HepG2 (cell line): ENCODE data around the gene TH. TPM values are rescaled to one million over a fixed set of nuclear protein-coding genes. Genes with fewer than 3 reads are reported as not detected.

Source experiments
- polyA plus RNA-seq, 8 experiments: library from polyadenylated mRNA; depleted of rRNA in 3 of 8; stranded (reverse) in 7 of 8; unstranded in 1 of 8; fragments of >200 nt; fragmentation: Illumina TruSeq in 4 of 8; extraction: Trizol in 4 of 8; gene quantifications; 2 replicates each; pipeline versions ENCODE4 v1.2.1 to v1.2.3, GENCODE V29; 2011 to 2016; ENCODE audit warnings: low read depth in 4 of 8, missing spikeins in 1 of 8, mixed read lengths in 1 of 8; ENCODE audit not compliant: insufficient read depth in 1 of 8
- total RNA-seq, 5 experiments: library from RNA; depleted of rRNA; stranded (reverse); fragments of >200 nt; fragmentation: Illumina TruSeq; extraction: Trizol; gene quantifications; 2 replicates each; pipeline ENCODE4 v1.2.3, GENCODE V29; 2016; ENCODE audit warnings: low read depth in 1 of 5
- TF ChIP-seq, protein P1 (sequence below): sonication (generic); formaldehyde crosslinking; IDR thresholded peaks from 2 replicates; pipeline ENCODE4 v1.4.0; 2020; ENCODE audit warnings: mild to moderate bottlenecking, missing genetic modification reagents
- TF ChIP-seq, protein P2 (sequence below), 2 experiments: fragments of 450-650 bp in 1 of 2; sonication (generic) in 1 of 2; formaldehyde crosslinking in 1 of 2; IDR thresholded peaks; 2 replicates each; pipeline versions ENCODE4 v1.6.1 to v1.8.0; 2016 to 2022; ENCODE audit warnings: antibody characterized with exemption in 1 of 2, mild to moderate bottlenecking in 1 of 2, missing genetic modification reagents in 1 of 2
- TF ChIP-seq, protein P3 (sequence below): sonication (generic); formaldehyde crosslinking; IDR thresholded peaks from 2 replicates; pipeline ENCODE4 v1.5.1; 2020; ENCODE audit warnings: missing genetic modification reagents, mild to moderate bottlenecking, borderline replicate concordance
- TF ChIP-seq, protein P4 (sequence below): sonication (generic); formaldehyde crosslinking; IDR thresholded peaks from 2 replicates; pipeline ENCODE4 v1.4.0; 2020; ENCODE audit warnings: missing genetic modification reagents

The TH gene
- total and polyA plus RNA-seq, 2 of the 13 experiments (the other 11 are each of a cell fraction or from before 2014, with no cell fraction given), result 0.36 TPM; not detected in 1

DNA sequence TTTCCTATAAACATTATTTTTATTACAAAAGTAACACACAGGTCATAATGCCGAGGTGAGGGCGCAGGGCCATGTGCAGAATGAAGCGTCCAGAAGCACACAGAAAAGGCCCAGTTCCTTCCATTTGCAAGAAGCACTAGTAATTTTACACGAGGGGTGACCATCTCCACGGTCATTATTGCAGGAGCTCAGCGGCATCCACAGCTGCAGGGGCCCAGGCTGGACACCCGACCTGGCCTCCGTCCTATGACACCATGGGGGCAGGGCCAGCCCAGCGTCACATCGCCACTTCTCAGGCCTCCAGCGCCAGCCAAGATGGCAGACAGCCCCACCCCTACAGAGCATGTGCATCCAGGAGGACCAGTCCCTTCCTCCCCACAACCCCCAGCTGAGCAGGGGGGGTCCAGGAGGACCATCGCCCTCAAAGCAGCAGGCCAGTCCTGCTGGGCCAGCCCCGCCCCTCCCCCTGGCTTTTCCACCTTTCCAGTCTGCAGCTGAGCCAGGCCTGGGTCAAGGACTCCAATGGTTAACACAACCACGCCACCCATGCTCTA lies 35.9 kb downstream of the TH start (continued):
- TF ChIP-seq, protein P1, sequence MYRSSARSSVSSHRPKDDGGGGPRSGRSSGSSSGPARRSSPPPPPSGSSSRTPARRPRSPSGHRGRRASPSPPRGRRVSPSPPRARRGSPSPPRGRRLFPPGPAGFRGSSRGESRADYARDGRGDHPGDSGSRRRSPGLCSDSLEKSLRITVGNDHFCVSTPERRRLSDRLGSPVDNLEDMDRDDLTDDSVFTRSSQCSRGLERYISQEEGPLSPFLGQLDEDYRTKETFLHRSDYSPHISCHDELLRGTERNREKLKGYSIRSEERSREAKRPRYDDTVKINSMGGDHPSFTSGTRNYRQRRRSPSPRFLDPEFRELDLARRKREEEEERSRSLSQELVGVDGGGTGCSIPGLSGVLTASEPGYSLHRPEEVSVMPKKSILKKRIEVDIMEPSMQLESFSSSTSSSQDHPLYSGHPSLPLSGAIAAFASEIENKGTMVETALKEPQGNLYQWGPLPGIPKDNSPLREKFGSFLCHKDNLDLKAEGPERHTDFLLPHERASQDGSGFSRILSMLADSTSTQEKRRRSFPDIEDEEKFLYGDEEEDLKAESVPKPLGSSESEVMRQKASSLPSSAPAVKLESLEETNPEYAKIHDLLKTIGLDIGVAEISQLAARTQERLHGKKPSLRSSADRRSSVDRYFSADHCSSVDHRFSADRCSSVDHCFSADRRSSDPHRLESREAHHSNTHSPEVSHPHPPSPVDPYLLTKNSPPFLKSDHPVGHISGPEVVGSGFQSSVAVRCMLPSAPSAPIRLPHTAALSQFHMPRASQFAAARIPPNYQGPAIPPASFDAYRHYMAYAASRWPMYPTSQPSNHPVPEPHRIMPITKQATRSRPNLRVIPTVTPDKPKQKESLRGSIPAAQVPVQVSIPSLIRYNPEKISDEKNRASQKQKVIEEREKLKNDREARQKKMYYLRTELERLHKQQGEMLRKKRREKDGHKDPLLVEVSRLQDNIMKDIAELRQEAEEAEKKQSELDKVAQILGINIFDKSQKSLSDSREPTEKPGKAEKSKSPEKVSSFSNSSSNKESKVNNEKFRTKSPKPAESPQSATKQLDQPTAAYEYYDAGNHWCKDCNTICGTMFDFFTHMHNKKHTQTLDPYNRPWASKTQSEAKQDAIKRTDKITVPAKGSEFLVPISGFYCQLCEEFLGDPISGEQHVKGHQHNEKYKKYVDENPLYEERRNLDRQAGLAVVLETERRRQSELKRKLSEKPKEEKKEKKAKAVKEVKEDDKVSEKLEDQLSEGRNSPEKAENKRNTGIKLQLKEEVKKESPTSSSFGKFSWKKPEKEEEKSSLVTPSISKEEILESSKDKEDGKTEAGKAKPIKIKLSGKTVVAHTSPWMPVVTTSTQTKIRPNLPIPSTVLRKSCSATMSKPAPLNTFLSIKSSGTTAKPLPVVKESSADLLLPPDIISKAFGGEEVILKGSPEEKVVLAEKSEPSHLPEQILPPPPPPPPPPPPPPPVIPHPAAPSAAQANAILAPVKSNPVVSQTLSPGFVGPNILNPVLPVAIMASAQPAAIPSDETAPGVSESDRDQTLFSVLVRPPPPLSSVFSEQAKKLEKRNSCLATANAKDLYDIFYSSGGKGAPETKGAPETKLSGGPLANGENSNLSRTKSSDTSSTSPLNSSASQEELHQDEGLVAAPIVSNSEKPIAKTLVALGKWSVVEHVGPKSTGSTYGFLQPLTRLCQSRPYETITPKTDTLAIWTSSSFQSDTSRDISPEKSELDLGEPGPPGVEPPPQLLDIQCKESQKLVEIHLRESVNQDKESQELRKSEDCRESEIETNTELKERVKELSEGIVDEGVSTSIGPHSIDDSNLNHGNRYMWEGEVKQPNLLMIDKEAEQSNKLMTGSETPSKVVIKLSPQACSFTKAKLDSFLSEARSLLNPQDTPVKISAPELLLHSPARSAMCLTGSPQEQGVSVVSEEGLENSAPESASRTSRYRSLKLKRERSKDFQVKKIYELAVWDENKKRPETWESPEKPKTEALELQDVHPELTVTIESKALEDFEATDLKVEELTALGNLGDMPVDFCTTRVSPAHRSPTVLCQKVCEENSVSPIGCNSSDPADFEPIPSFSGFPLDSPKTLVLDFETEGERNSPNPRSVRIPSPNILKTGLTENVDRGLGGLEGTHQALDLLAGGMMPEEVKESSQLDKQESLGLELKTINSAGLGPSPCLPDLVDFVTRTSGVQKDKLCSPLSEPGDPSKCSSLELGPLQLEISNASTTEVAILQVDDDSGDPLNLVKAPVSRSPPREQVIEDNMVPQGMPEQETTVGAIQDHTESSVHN (CRISPR knock-in tag), result no peak
- TF ChIP-seq, protein P2, sequence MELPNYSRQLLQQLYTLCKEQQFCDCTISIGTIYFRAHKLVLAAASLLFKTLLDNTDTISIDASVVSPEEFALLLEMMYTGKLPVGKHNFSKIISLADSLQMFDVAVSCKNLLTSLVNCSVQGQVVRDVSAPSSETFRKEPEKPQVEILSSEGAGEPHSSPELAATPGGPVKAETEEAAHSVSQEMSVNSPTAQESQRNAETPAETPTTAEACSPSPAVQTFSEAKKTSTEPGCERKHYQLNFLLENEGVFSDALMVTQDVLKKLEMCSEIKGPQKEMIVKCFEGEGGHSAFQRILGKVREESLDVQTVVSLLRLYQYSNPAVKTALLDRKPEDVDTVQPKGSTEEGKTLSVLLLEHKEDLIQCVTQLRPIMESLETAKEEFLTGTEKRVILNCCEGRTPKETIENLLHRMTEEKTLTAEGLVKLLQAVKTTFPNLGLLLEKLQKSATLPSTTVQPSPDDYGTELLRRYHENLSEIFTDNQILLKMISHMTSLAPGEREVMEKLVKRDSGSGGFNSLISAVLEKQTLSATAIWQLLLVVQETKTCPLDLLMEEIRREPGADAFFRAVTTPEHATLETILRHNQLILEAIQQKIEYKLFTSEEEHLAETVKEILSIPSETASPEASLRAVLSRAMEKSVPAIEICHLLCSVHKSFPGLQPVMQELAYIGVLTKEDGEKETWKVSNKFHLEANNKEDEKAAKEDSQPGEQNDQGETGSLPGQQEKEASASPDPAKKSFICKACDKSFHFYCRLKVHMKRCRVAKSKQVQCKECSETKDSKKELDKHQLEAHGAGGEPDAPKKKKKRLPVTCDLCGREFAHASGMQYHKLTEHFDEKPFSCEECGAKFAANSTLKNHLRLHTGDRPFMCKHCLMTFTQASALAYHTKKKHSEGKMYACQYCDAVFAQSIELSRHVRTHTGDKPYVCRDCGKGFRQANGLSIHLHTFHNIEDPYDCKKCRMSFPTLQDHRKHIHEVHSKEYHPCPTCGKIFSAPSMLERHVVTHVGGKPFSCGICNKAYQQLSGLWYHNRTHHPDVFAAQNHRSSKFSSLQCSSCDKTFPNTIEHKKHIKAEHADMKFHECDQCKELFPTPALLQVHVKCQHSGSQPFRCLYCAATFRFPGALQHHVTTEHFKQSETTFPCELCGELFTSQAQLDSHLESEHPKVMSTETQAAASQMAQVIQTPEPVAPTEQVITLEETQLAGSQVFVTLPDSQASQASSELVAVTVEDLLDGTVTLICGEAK (IDR thresholded peaks at IDR 0.05), result no peak
- TF ChIP-seq, protein P2 (CRISPR knock-in tag; IDR thresholded peaks at IDR 0.05), result no peak
- TF ChIP-seq, protein P3, sequence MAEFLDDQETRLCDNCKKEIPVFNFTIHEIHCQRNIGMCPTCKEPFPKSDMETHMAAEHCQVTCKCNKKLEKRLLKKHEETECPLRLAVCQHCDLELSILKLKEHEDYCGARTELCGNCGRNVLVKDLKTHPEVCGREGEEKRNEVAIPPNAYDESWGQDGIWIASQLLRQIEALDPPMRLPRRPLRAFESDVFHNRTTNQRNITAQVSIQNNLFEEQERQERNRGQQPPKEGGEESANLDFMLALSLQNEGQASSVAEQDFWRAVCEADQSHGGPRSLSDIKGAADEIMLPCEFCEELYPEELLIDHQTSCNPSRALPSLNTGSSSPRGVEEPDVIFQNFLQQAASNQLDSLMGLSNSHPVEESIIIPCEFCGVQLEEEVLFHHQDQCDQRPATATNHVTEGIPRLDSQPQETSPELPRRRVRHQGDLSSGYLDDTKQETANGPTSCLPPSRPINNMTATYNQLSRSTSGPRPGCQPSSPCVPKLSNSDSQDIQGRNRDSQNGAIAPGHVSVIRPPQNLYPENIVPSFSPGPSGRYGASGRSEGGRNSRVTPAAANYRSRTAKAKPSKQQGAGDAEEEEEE, result no peak
- TF ChIP-seq, protein P4, sequence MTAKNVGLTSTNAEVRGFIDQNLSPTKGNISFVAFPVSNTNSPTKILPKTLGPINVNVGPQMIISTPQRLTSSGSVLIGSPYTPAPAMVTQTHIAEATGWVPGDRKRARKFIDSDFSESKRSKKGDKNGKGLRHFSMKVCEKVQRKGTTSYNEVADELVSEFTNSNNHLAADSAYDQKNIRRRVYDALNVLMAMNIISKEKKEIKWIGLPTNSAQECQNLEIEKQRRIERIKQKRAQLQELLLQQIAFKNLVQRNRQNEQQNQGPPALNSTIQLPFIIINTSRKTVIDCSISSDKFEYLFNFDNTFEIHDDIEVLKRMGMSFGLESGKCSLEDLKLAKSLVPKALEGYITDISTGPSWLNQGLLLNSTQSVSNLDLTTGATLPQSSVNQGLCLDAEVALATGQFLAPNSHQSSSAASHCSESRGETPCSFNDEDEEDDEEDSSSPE (CRISPR knock-in tag), result peak; percentile 4; the same call in 1 of the 2 replicates
